Chondrocyte (in vitro differentiated cells): ENCODE data around the gene KAZN. TPM values are rescaled to one million over a fixed set of nuclear protein-coding genes. Genes with fewer than 3 reads are reported as not detected.

ENCODE experiments used
- DNase-seq: peaks from one replicate; pipeline ENCODE4 v3.0.0; 2021; ENCODE audit warnings: mixed read lengths, low spot score
- H3K27ac Mint-ChIP-seq: one replicate; pipeline ENCODE4 v1.8.0; 2021; ENCODE audit warnings: mild to moderate bottlenecking, moderate library complexity, mixed read lengths; ENCODE audit not compliant: unreplicated experiment
- H3K27me3 Mint-ChIP-seq: 2 replicates; pipeline ENCODE4 v1.8.0; 2021; ENCODE audit warnings: low read depth, mixed read lengths
- H3K36me3 Mint-ChIP-seq: 2 replicates; pipeline ENCODE4 v1.8.0; 2021; ENCODE audit warnings: low read depth, mixed read lengths
- H3K4me1 Mint-ChIP-seq: 2 replicates; pipeline ENCODE4 v1.8.0; 2021; ENCODE audit warnings: low read depth, mild to moderate bottlenecking, mixed read lengths
- H3K4me3 Mint-ChIP-seq: one replicate; pipeline ENCODE4 v1.8.0; 2021; ENCODE audit warnings: mild to moderate bottlenecking, moderate library complexity, mixed read lengths; ENCODE audit not compliant: unreplicated experiment
- H3K9me3 Mint-ChIP-seq: 2 replicates; pipeline ENCODE4 v1.8.0; 2021; ENCODE audit warnings: low read depth, mixed read lengths
- total RNA-seq: library from RNA; stranded (reverse); gene quantifications from 3 replicates; pipeline ENCODE4 v1.2.1, GENCODE V29; 2021
- TF ChIP-seq, protein P1 (sequence below): fragments of 200-600 bp; sonication (generic); IDR thresholded peaks from 2 replicates; pipeline ENCODE4 v1.5.0; 2021; ENCODE audit warnings: antibody characterized with exemption, mild to moderate bottlenecking, moderate library complexity

KAZN gene
- total RNA-seq, 1 donor from 2014 or later, result 29.6 TPM

DNA sequence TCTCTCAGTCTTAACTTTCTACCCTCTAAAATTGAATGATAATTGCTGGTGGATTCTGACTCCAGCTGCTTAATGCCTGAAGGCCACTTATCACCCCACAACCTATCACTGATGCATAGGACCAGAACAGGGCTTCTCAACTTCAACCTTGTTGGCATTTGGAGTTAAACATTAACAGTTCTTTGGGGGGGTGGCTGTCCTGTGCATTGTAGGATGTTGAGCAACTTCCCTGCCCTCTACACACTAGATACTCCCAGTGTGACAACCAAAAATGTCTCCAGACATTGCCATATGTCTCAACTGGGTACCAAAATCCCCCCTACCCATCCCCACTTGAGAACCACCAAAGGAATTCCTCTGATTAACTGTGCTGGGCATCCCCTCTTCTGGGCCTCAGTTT lies 279.6 kb downstream of the KAZN start:
- no peak overlapping the region for H3K4me3 Mint-ChIP-seq
- DNase-seq, result no peak
- TF ChIP-seq, protein P1, sequence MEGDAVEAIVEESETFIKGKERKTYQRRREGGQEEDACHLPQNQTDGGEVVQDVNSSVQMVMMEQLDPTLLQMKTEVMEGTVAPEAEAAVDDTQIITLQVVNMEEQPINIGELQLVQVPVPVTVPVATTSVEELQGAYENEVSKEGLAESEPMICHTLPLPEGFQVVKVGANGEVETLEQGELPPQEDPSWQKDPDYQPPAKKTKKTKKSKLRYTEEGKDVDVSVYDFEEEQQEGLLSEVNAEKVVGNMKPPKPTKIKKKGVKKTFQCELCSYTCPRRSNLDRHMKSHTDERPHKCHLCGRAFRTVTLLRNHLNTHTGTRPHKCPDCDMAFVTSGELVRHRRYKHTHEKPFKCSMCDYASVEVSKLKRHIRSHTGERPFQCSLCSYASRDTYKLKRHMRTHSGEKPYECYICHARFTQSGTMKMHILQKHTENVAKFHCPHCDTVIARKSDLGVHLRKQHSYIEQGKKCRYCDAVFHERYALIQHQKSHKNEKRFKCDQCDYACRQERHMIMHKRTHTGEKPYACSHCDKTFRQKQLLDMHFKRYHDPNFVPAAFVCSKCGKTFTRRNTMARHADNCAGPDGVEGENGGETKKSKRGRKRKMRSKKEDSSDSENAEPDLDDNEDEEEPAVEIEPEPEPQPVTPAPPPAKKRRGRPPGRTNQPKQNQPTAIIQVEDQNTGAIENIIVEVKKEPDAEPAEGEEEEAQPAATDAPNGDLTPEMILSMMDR, result no peak
- no peak overlapping the region for H3K27ac Mint-ChIP-seq
- H3K4me1 Mint-ChIP-seq, result peaks cover 10% of the 10 kb centered on the region
- peaks cover 8% of the 10 kb centered on the region for H3K27me3 Mint-ChIP-seq
- no peaks in the 10 kb centered on the region for H3K36me3 Mint-ChIP-seq
- no peaks in the 10 kb centered on the region for H3K9me3 Mint-ChIP-seq

DNA sequence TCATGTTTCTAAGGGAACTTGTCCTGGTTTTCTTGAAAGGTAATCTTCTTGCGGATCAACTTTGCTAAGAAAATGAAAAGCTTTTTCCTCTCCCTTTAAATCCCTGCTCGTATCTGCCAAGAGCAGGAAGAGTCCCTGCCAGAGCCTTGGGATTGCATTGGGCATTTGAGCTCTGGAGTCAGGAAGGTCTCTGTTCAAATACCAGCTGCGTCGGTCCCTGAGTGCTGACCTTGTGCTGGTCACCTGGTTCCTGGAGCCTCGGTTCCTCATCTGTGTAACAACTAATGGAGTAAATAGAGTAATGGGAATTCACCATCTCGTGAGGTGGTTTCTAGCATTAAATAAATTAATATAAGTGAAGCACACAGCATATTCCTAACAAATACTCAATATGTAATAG lies 280.5 kb downstream of the KAZN start:
- TF ChIP-seq, protein P1, result no peak
- Mint-ChIP-seq H3K27me3 (peaks cover 8% of the 10 kb centered on the region), H3K4me1 (peaks cover 10% of the 10 kb centered on the region), H3K36me3 (no peaks in the 10 kb centered on the region), H3K27ac (no peak overlapping the region), H3K4me3 (no peak overlapping the region), H3K9me3 (no peaks in the 10 kb centered on the region)
- DNase-seq, result no peak

DNA sequence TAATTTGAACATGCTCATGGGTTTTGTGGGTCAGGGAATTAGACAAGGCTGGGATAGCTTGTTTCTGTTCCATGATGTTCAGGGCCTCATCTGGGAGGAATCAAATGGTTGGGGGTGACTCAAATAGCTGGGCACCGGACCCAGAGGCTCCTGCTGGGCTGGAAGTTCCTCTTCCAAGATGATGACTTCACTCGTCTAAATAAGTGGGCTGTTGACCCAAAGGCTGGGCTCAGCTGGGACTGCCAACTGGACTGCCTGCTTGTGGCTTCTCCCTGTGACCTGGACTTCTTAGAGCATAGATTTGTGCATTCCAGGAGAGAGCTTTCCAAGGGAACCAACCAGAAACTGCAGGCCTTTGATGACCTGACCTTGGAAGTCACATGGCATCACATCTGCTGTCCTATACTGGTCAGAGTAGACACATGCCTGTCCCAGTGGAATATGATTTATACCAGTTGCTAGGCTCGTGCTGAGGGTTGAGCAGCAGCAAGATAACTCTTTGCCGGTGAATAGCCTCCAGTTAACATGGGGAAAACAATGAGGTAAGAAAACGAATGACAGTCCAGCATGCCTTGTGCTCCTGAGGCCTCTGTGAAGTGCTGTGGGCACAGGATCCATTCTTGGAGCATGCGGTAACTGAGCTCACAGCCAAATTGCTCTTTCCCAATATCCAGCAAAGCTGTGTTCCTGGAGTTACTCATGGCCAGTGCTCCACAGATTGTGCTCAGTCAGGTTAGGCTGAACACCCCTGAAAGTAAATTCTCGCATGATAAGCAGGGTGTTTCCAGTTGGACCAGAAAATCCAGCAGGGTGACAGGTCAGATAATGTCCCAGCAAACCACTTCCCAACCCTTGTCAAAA lies 282.2 kb downstream of the KAZN start:
- H3K4me1 Mint-ChIP-seq, result peaks cover 10% of the 10 kb centered on the region
- TF ChIP-seq, protein P1, result no peak
- H3K4me3 Mint-ChIP-seq, result no peak overlapping the region
- H3K9me3 Mint-ChIP-seq, result no peaks in the 10 kb centered on the region
- no peaks in the 10 kb centered on the region for H3K36me3 Mint-ChIP-seq
- H3K27me3 Mint-ChIP-seq, result peaks cover 5% of the 10 kb centered on the region
- DNase-seq, result no peak
- H3K27ac Mint-ChIP-seq, result no peak overlapping the region

DNA sequence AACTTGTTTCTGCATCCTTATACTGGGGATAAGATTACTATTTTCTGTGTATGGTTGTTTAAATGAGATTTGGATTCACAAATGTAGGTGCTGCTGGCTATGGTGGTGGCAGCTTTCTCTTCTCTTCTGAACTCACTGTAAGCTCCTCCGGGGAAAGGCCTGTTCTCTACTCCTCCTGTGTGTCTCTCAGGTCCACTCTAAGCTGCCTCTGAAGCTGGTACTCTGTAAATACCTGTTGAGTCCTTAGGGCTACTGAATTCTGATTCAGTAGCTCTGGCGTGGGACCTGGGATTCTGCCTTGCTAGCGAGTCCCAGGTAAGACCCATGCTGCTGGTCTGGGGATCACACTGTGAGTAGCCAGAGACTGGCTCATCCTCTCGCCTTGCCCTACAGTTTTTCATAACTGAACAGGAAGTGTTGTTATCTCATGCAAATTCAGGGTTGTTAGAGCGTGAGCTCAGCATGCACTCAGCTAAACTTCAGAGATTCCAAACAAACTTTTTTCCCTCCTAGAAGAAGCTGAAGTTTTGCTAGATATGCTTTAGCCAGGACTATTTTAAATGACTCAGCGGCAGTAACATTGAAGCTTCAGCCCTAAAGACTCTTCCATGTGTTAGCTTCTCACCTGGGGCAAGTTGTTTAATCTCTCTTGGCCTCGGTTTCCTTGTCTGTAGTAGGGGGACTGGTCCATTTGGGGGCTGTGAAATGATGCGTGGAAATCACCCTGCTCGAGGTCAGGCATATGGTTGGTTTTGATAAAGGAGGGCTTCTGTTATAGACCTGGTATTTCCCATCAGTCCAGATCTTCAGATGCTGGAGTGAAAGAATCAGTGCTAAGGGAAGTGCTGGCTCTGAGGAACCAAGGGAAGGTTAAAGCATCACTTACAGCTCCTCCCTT lies 283.5 kb downstream of the KAZN start:
- Mint-ChIP-seq H3K27me3 (peaks cover 2% of the 10 kb centered on the region), H3K27ac (no peak overlapping the region), H3K36me3 (no peaks in the 10 kb centered on the region), H3K4me3 (no peak overlapping the region), H3K9me3 (no peaks in the 10 kb centered on the region), H3K4me1 (peaks cover 10% of the 10 kb centered on the region)
- TF ChIP-seq, protein P1, result no peak
- DNase-seq, result no peak

DNA sequence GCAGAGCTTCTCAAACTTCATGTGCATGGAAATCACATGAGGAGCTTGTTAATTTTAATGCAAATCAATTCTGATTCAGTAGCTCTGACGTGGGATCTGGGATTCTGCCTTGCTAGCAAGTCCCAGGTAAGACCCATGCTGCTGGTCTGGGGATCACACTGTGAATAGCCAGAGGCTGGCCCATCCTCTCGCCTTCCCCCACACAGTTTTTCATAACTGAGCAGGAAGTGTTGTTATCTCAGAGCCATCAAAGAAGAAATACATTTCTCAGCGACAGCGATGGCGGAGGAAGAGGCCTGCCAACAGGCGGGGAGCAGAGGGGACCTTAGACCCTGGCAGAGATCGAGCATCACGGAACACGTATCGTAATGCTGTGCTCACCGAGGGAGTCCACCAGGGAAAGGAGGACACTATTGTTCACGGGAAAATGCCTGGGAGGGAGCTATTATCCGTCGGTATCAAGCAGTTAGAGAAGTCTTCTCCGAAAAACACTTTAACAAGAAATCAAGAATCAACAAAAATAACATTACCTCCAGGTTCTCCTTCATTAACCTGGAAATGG lies 286.2 kb downstream of the KAZN start:
- TF ChIP-seq, protein P1, result no peak
- no peaks in the 10 kb centered on the region for H3K36me3 Mint-ChIP-seq
- H3K4me3 Mint-ChIP-seq, result no peak overlapping the region
- DNase-seq, result no peak
- H3K27ac Mint-ChIP-seq, result no peak overlapping the region
- no peaks in the 10 kb centered on the region for H3K9me3 Mint-ChIP-seq
- no peaks in the 10 kb centered on the region for H3K27me3 Mint-ChIP-seq
- H3K4me1 Mint-ChIP-seq, result peaks cover 15% of the 10 kb centered on the region
